Body of pancreas (tissue), 4 donors: ENCODE measurements around the gene RSBN1L.

ENCODE experiments used
- CTCF ChIP-seq, 7 experiments: fragments of 450-650 bp in 4 of 7; fragments of 200-600 bp in 3 of 7; sonication (generic) in 3 of 7; IDR thresholded peaks; one replicate each; pipeline ENCODE4 v1.5.1; 2016 to 2019; ENCODE audit warnings: antibody characterized with exemption in 7 of 7
- POLR2A ChIP-seq, 3 donors: fragments of 450-650 bp; IDR thresholded peaks; one replicate each; pipeline ENCODE4 v1.6.1; 2016; ENCODE audit warnings: antibody characterized with exemption in 3 of 3, mild to moderate bottlenecking in 2 of 3

DNA sequence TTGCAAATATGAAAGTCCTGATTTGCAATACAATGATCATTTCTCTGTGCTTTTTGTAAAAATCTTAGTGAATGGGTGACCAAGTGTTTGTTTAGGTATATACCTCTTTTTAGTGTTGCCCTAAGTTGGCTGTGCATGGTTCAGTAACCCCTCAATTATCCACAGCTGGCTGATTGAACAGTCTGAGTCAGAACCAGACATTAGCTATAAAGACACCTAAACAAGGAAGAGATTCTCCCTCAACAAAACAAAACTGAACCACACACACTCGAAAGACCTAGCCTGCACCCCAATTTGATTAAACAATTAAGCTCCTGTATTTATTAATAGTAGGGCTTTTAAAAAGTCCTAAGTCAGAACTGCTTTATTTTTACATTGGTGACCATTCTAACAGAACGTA lies 2.8 kb downstream of the RSBN1L start:
- no peak for TF ChIP-seq POLR2A (IDR thresholded peaks at IDR 0.05)
- TF ChIP-seq CTCF (IDR thresholded peaks at IDR 0.05): no peak
